ENCODE measurements around the gene ADPRHL1.

Gene ADPRHL1

DNA sequence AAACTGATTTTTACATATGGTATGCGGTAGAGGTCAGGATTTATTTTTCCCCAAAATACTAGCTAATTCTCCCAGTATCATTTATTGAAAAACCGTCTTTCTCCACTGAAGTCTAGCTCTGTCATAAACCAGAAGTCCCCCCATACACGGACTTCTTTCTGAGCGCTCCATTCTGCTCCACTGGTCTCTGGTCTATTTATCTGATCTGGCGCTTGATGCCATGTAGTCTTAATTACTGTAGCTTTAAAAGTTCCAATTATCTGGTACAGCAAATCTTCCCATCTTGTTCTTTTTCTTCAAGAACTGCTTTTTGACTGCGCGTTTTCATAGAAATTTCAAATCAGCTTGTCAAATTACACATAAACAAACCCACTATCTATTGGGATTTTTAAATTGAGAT lies 23.5 kb upstream of the ADPRHL1 start:
- H3K27me3 ChIP-seq (ENCODE audit: insufficient read depth, low read depth): no peaks in the 10 kb centered on the region
- no peak overlapping the region for H3K9ac ChIP-seq
- H3K4me3 ChIP-seq (IDR thresholded peaks at IDR 0.05; ENCODE audit: insufficient read depth, low read depth, low read length): no peak overlapping the region
- no peak overlapping the region for H2AFZ ChIP-seq (ENCODE audit: low read depth)
- no peaks in the 10 kb centered on the region for H4K20me1 ChIP-seq (ENCODE audit: insufficient read depth)
- no peaks in the 10 kb centered on the region for H3K4me1 ChIP-seq (ENCODE audit: low read depth, poor library complexity, severe bottlenecking)
- TF ChIP-seq, protein P1, sequence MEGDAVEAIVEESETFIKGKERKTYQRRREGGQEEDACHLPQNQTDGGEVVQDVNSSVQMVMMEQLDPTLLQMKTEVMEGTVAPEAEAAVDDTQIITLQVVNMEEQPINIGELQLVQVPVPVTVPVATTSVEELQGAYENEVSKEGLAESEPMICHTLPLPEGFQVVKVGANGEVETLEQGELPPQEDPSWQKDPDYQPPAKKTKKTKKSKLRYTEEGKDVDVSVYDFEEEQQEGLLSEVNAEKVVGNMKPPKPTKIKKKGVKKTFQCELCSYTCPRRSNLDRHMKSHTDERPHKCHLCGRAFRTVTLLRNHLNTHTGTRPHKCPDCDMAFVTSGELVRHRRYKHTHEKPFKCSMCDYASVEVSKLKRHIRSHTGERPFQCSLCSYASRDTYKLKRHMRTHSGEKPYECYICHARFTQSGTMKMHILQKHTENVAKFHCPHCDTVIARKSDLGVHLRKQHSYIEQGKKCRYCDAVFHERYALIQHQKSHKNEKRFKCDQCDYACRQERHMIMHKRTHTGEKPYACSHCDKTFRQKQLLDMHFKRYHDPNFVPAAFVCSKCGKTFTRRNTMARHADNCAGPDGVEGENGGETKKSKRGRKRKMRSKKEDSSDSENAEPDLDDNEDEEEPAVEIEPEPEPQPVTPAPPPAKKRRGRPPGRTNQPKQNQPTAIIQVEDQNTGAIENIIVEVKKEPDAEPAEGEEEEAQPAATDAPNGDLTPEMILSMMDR (conservative IDR thresholded peaks at IDR 0.05; ENCODE audit: low read depth, low read length): no peak
- H3K27ac ChIP-seq: no peak overlapping the region
- no peaks in the 10 kb centered on the region for H3K79me2 ChIP-seq (ENCODE audit: insufficient read depth, low read depth)
- H3K4me2 ChIP-seq: no peak overlapping the region
- no peaks in the 10 kb centered on the region for H3K36me3 ChIP-seq (ENCODE audit: insufficient read depth)

DNA sequence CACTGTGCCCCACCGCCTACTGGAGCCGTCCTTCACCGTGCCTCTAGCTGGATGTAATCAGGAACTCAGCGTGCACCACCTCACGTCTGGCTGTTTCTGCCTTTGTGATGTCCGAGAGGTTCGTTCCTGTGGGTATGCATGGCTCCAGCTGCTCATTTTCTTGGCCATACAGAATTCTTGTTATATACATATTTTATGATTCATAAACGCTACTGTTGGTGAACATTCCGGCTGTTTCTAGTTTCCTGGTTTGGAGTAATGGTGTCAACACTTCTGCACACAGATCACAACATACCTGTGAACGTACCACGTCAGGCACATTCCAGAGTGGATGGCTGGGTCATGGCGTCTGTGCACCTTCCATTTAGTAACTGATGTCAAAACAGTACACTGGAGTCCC lies 22.6 kb upstream of the ADPRHL1 start:
- TF ChIP-seq, protein P1 (conservative IDR thresholded peaks at IDR 0.05; ENCODE audit: low read depth, low read length): no peak
- Histone ChIP-seq H3K36me3 (ENCODE audit: insufficient read depth) (no peaks in the 10 kb centered on the region), H3K4me1 (ENCODE audit: low read depth, poor library complexity, severe bottlenecking) (no peaks in the 10 kb centered on the region), H3K9ac (no peak overlapping the region), H2AFZ (ENCODE audit: low read depth) (no peak overlapping the region), H3K79me2 (ENCODE audit: insufficient read depth, low read depth) (no peaks in the 10 kb centered on the region), H3K4me2 (no peak overlapping the region), H3K27ac (no peak overlapping the region), H3K4me3 (IDR thresholded peaks at IDR 0.05; ENCODE audit: insufficient read depth, low read depth, low read length) (no peak overlapping the region), H4K20me1 (ENCODE audit: insufficient read depth) (no peaks in the 10 kb centered on the region), H3K27me3 (ENCODE audit: insufficient read depth, low read depth) (no peaks in the 10 kb centered on the region)

DNA sequence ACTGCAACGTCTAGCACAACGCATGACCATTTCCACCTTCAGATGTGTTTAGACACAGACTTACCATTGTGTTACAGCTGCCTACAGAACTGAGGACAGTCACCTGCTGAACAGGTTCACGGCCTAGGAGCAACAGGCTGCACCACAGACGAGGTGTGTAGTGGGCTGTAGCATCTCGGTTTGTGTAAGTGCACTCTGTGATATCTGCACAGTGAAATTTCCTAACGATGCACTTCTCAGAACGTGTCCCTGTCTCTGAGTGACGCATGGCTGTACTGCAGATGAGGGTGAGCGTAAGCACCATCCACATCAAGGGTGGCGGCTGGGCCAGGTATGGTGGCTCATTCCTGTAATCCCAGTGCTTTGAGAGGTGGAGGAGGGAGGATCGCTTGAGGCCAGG lies 22.0 kb upstream of the ADPRHL1 start:
- no peak overlapping the region for H3K4me2 ChIP-seq
- H3K27ac ChIP-seq: no peak overlapping the region
- no peak overlapping the region for H3K4me3 ChIP-seq (IDR thresholded peaks at IDR 0.05; ENCODE audit: insufficient read depth, low read depth, low read length)
- H3K27me3 ChIP-seq (ENCODE audit: insufficient read depth, low read depth): no peaks in the 10 kb centered on the region
- H2AFZ ChIP-seq (ENCODE audit: low read depth): no peak overlapping the region
- H4K20me1 ChIP-seq (ENCODE audit: insufficient read depth): no peaks in the 10 kb centered on the region
- TF ChIP-seq, protein P1 (conservative IDR thresholded peaks at IDR 0.05; ENCODE audit: low read depth, low read length): no peak
- no peaks in the 10 kb centered on the region for H3K36me3 ChIP-seq (ENCODE audit: insufficient read depth)
- no peak overlapping the region for H3K9ac ChIP-seq
- H3K4me1 ChIP-seq (ENCODE audit: low read depth, poor library complexity, severe bottlenecking): no peaks in the 10 kb centered on the region
- no peaks in the 10 kb centered on the region for H3K79me2 ChIP-seq (ENCODE audit: insufficient read depth, low read depth)

DNA sequence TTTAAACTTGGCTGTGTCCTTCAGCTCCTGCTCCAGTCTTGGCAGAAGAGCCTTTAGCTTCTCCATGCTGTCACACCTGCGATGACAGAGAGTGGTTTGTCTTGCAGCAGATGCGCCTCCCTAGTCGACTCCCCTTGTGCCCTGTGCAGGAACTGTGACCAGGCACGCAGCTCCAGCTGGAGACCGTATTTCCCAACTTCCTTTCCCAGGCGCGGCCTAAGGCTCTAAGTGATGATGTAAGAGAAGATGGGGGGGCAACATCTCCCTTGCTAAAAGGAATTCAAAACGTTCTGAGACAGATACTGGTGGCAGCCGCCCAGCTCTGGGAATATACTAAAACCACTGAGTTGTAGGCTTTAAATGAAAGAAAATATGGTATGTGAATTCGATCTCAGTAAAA lies 20.9 kb upstream of the ADPRHL1 start:
- no peak overlapping the region for H2AFZ ChIP-seq (ENCODE audit: low read depth)
- no peaks in the 10 kb centered on the region for H4K20me1 ChIP-seq (ENCODE audit: insufficient read depth)
- H3K79me2 ChIP-seq (ENCODE audit: insufficient read depth, low read depth): no peaks in the 10 kb centered on the region
- H3K9ac ChIP-seq: no peak overlapping the region
- H3K27ac ChIP-seq: no peak overlapping the region
- no peaks in the 10 kb centered on the region for H3K27me3 ChIP-seq (ENCODE audit: insufficient read depth, low read depth)
- TF ChIP-seq, protein P1 (conservative IDR thresholded peaks at IDR 0.05; ENCODE audit: low read depth, low read length): no peak
- no peaks in the 10 kb centered on the region for H3K36me3 ChIP-seq (ENCODE audit: insufficient read depth)
- H3K4me3 ChIP-seq (IDR thresholded peaks at IDR 0.05; ENCODE audit: insufficient read depth, low read depth, low read length): no peak overlapping the region
- H3K4me1 ChIP-seq (ENCODE audit: low read depth, poor library complexity, severe bottlenecking): no peaks in the 10 kb centered on the region
- no peak overlapping the region for H3K4me2 ChIP-seq

All from KMS-11 (cell line).